ENCODE measurements around the gene PPARG.
"Not testable (repeated sequence)": the region's sequence is repeated elsewhere in the genome, so short reads cannot be mapped to it uniquely, and the experiment has no call there.

PPARG gene

DNA sequence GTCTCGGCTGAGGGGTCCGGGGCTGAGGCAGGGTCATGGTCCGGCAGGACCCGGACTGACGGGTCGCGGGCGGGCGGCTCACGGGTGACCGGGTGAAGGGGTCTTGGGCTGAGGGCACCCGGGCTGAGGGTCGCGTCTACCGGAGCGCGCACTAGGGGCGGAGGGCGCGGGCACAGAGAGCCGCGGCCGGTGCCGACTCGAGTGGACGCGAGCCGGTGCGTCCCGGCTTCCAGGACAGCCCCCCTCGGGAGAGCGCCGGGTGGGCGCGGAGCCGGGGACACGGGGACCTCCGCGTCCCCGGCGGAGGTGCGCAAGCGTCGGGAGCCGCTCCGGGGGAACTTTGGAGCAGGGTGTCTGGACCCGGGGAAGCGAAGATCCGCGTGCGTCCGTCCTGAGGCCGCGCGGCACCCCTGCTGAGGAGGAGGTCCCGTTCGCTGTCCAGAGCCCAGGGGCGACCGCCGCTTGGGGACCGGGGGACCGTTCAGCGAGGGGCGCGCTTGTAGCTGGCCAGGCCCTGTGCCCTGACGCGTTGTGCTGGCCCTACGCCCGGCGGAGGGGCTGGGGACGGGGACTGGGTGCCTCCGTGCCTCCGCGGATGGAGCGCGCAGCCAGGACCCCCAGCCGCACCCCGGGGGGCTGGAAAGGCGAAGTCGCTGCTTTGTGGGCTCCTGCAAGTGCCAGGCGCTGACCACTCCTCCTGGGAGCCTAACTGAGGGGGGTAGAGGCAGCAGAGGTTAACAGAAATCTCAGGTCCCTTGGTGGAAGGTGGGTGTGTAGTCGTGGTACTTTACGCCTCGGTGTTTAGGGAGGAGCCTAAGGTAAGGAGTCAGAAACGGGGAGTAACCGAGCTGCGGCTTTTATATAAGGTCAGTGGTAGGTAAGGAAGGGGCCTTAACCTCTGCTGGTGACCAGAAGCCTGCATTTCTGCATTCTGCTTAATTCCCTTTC lies at the start of gene PPARG:
Gene PPARG, plus strand, starts transcription at position 889 of the 948 bp plus-strand sequence. CDS start 90,642 bp downstream, outside the sequence.
- no peak for DNase-seq (ENCODE audit: low read depth, low spot score)

DNA sequence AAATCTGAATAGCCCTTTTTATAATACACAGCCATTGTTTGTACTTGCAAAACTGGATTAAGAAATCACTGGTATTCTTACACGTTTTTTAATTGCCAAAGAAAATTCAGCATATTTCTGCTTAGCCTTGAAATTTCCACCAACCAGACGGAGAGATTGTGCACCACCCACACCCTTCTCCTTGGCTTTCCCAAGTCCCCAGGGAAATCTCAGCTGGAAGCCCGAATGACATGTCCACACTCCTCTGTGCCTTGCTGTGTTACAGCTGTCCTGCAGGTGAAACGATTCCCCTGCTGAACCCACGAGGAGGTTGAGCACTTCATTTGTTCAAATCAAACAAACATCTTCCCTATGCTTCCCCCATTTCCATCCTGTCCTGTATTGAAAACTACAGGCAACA lies 49.6 kb upstream of the PPARG start:
- DNase-seq (ENCODE audit: low read depth, low spot score): no peak

DNA sequence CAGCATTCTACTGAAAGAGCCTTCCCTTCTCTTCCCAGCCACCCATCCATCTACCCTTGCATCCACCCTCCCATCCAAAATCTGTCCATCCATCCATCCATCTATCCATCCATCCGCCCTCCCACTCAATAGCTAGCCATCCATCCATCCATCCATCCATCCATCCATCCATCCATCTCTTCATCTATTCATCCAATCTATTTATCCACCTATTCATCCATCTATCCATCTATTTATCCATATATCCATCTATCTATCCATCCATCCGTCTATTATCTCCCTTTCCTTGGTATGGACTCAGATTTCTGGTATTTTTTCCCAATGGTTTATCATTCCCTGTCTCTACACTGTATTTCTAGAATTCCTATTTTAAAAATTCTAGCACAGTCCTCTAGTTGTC lies 46.1 kb upstream of the PPARG start:
- no peak for DNase-seq (ENCODE audit: low read depth, low spot score)

DNA sequence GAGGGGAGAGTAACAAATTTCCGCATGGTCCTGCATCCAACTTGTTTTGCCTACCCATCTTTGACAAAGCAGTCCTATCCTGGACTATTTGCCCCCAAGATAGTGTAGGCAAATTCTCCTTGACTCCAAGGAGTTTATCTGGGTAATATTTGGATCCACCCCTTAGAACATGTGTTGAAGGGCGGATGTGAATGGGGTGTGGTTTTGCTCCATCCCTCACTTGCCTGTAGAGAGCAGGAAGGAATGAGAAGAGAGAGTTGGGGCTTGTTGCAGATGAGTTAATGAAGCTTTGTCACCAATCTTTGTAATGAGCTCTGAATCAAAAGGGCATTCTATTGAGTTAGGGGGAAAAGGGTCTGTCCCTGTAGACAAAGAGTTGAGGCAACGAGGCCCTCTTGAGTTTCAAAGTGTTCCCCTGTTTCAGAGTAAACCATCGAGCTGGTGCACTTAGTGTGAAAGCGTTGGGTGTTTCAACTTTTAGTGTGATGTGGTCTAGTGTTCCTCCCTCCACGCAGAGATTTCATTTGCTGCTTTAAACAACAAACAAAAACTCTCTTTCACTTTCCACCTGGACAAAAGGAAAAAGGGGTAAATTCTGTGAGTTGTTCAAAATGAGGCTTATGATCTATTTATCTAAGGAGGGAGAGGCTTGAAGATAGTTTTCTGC lies 42.2 kb upstream of the PPARG start:
- no peak for DNase-seq (ENCODE audit: low read depth, low spot score)

DNA sequence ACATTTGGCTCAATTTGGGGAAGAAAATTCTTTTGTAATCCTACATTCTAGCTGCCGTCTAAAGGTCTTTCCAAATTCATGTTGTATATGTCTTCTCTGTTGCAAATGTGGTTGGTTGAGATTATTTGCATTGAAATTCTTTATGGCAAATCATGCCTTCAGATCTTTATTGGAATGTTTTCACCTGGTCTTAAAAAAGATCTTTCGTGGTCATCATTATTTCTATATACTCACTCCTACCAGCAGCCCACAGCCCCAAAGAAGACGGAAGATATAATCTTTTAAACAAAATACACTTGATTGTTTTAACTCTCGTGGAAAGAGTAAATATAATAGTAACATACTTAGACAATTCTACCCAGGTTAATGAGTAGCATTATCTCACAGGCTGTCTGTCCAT lies 41.5 kb upstream of the PPARG start:
- no peak for DNase-seq (ENCODE audit: low read depth, low spot score)

DNA sequence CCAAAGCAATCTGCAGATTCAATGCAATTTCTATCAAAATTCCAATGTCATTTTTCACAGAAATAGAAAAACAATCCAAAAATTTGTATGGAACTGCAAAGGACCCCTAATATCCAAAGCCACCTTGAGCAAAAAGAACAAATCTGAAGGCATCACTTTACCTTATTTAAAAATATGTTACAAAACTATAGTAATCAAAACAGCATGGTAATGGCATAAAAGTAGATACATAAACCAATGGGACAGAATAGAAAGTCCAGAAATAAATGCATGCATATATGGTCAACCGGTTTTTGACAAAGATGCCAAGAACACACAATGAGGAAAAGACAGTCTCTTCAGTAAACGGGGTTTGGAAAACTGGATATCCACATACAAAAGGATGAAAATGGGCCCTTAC lies 39.4 kb upstream of the PPARG start:
- no peak for DNase-seq (ENCODE audit: low read depth, low spot score)

DNA sequence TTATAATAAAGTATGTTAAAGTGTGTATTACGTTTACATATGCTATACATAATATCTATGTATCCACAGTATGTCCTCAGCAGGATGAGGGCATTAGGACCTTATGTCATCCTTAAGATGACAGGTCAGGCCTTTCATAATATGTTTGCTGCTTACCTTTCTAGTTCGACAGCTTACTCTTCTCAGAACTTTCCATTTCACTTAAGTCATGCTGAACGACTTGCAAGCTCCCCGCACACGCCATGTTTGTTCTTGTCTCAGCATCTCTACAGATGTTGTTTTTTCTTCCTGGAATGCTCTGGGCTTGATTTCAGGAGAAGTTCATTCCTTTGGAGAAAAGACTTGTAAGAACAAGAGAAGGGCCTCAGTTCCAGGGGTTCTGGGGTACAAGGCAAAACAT lies 36.0 kb upstream of the PPARG start:
- DNase-seq (ENCODE audit: low read depth, low spot score): no peak

DNA sequence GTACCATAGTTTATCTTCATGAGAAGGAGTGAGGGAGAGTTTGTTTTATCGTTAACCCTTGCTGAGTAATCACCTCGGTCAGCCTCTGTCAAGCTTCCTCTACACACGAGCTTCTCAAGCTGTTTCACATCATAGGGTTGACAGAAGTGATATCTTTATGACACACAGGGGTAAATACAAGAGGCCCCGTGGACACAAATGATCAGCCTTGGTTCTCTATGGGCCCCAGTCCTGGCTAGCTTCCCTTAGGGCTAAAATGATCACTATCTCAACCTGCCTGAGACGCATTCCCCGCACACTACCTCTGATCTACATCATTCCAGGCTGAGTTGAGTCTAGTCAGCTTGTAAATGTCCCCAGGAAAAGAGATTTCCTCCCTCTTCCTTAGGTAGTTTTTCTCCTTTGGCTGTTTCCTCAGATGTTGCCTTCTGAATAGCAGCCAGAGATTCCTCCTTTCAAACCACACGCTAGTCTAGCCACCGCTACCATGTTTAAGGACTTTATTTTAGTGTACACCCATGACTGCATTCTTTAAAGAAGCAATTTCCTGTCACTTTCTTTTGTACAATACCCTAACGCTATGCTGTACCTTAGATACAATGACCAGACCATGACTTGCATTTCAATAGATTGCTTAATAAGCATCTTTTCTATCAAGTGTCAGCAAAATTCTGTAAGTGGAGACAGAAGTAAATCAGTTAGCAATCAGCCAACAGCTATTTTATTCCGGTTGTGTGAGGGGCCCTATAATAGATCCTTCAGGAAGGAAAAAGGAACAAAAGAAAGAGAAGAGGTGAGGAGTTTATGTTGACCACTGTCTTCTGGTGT lies 35.1 kb upstream of the PPARG start:
- DNase-seq (ENCODE audit: low read depth, low spot score): no peak

DNA sequence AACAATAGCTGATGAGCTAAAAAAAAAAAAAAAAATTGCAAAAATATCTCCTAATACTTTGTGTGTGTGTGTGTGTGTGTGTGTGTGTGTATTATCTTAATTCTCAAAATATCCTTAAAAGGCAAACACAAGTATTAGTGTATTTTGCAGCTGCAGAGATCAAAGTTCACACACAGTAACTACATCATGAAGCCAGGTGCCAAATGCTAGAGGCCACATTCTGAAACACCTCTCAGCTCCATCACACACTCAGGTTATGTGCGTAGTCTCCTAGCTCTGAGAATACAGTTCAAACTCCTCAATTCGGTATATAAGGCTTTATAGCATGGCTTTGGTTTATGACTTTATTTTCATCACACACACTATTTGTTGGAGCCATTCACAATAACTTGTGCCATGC lies 33.5 kb upstream of the PPARG start:
- DNase-seq (ENCODE audit: low read depth, low spot score): no peak

DNA sequence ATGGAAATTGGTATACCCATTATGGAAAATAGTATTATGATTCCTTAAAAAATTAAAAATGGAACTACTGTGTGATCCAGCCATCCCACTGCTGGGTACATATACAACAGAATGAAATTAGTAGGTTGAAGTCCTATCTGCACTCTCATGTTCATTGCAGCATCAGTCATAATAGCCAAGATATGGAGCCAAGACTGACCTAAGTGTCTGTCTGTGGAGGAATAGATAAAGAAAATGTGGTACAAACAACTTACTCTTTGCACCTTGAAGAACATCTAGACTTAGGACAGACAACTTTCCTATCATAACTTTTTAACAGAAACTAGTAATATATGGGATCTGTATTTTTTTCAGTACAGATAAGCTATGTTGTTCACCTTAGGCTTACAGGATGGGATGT lies 30.0 kb upstream of the PPARG start:
- no peak for DNase-seq (ENCODE audit: low read depth, low spot score)

DNA sequence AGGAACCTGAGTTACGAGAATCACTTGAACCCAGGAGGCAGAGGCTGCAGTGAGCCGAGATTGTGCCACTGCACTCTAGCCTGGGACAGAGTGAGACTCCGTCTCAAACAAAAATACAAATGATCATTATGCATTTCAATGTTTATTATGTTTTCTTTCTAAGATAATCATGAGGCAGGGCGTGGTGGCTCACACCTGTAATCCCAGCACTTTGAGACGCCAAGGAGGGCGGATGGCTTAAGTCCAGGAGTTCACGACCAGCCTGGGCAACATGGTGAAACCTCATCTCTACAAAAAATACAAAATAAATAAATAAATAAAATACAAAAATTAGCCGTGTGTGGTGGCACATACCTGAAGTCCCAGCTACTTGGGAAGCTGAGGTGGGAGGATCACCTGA lies 26.7 kb upstream of the PPARG start:
- not testable (repeated sequence) for DNase-seq (ENCODE audit: low read depth, low spot score)

DNA sequence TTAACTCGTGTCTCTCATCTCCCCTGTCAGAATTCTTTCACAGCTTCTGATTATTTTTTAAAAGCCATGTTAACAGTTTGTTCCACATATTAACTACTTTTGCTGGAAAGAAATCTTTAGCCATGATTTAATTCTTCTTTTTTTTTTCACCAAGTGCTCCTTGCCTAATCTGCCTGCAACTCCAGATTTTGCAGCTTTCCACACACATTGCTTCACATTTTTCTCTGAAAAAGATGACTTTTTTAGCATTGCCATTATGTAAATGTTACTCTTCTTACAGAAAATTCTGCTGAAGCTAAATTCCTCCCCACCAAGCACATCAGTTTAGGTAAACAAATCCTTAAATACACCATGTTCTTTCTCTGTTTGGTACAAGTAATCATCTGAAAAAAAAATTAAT lies 23.4 kb upstream of the PPARG start:
- DNase-seq (ENCODE audit: low read depth, low spot score): no peak

DNA sequence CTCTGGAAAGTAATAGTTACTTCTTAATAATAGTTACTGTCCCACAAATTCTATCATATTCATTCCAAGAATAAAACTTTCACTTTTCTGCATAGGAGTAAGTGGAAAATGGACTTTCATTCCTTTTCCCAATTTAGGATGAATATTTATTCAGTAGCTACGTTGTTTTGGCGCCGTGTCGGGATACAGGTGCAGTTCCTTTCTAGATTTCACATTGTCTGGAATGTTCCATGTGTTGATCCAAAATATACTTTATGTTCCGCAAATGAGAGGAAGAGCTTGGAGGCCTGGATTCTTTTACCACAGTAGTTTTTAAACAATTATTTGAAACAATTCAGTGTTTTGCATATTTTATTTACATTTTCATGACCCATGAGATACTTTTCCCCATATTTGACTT lies 22.8 kb upstream of the PPARG start:
- DNase-seq (ENCODE audit: low read depth, low spot score): no peak

DNA sequence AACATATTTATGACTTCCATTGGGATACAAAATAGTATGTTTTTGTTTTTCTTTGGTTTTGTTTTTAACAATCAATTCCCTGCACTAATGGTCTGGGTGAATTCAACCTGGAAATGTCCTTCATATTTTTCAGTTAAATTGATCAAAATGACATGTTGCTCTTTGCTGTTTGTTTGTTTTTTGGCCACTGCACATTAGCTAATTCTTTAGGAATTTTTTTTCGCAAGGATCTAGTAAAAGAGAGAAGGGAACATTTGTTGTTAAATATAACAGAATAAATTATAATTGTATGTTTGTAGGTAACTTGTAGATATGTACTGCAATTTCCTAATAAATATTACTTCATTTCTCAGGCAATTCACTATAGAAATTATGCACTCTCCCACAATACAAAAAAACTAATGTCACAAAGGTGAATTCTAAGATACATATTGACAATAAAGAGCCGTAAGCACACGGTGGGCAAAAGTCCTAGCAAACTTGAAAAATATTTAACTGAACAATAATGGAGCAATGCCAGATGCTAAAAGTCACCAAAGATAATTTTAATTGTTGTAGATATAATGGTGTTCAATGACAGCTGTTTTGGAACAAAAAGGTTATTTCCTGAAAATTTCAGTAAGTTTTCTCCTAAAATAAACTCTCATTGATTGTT lies 21.4 kb upstream of the PPARG start:
- no peak for DNase-seq (ENCODE audit: low read depth, low spot score)

DNA sequence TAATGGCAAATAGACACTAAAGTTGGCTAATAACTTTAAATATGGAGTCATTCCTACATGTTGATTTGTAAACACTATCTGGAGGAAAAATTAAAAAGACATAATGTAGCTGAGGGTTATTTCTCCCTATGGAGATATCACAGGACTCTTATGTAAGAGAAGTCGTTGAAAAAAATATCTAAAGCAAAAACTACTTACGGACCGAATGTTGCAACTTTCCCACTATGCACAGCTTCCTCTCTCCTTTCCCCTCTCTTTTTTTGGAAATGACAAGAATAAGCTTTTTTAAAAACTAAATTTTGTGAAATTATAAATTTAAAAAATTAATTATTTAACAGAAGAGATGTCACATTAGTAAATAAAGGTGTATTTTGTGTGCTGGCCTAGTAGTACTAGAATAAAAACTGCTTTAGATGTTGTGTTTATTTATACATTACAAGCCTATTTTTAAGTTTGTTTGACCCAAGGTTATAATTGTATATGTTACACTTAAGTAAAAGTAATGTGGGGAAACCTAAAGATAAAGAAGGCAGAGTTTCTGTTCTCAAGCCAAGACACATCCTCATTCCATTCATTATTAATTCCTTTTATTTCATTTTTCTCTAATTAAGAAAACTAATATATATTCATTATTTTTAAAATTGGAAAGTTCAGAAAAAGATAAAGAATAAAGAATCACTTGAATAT lies 20.7 kb upstream of the PPARG start:
- DNase-seq (ENCODE audit: low read depth, low spot score): no peak

DNA sequence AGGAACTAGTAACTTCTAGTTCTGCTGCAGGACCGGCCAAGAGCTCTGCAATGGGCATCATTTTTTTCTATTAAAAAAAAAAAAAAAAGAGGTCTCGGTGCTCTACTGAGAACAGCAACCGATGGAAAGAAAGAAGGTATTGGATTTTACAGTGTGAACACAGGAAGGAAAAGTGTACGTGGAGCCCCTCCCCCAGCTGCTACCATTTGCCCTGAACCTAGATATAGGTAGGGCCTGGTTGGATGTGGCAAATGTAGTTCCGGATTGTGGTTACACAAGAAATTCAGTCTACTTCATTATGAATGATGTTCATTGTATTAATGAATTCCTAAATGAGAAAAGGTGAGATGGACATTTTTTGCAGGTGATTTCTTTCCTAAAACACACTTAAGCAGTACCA lies 17.9 kb upstream of the PPARG start:
- DNase-seq (ENCODE audit: low read depth, low spot score): no peak

DNA sequence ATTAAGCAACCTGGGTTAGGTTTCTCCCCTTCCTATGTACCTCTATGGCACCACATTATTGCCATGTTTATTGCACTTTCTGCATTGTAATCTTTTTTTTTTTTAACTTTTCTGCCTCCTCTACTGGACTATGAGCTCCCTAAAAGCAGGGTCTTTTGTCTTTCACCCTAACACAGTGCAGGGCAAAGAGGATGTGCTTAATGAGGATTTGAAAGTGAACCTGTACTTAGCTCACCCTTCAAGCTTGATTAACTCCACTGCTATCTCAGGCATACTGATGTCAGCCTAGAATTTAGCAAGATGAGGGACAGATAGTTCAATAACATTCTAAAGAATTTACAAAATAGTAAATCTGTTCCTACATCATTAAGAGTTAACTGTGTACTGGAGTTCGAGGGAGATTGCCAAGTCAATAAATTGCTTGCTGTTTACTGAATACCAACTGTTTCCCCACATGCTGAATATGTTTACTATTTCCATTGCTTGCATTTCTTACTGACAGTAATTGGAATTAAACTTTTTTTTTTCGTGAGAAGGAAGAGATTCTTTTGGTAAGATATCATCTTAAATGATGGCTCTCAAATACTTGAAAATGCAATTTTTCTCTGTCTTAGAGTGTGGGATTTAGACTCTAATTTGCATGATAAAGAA lies 15.7 kb upstream of the PPARG start:
- no peak for DNase-seq (ENCODE audit: low read depth, low spot score)

DNA sequence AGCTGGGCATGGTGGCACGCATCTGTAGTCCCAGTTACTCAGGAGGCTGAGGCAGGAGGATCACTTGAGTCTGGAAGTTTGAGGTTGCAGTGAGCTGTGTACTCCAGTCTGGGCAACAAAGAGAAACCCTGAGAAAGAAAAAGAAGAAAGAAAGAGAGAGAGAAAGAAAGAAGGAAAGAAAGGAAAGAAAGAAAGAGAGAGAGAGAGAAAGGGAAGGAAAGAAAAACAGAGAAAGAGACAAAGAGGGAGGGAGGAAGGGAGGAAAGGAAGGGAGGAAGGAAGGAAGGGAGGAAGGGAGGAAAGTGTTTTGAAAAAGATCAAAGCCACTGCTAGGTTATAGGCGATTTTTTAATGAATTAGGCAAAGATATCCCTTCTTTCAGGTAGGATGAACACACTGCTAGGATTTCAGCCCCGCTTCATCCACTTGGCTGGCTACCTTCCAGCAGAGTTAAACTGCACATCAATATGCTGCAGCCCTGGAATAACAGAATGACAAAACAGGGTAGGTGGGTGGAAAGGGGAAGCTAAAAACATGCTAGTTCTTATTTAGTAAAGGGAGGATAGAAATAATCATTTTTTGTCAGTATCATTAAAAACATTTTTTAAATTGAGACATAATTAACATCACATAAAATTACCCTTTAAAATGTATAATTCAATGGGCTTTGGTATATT lies 12.8 kb upstream of the PPARG start:
- DNase-seq (ENCODE audit: low read depth, low spot score): no peak

DNA sequence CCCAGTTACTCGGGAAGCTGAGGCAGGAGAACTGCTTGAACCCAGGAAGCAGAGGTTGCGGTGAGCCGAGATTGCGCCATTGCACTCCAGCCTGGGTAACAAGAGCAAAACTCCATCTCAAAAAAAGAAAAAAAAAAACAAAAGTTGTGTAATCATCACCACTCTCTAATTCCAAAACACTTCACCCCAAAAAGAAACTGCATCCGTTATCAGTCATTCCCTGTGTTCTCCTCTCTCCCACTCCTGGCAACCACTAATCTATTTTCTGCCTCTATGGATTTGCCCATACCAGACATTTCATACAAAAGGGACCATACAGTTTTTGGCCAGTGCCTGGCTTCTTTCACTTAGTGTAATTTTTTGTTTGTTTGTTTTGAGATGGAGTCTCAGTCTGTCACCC lies 12.0 kb upstream of the PPARG start:
- DNase-seq (ENCODE audit: low read depth, low spot score): not testable (repeated sequence)

DNA sequence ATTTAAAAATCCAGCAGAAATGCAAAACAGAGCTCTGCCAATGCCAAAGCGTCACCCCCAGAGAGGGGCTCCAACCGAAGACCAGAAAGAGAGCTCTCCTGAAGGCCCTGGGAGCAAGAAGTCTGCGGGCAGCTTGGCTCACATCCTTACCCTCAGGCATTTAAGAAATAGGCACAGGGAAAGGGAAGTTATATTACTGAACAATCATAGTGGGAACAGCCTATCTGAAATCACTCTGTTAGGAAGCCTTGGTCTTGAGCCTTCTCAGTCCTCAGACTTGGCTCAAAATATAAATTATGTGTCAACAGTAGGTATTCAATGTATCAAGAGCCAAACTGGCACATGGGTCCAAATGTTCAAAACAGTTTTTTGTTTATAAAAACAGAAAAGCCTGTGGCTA lies 10.3 kb upstream of the PPARG start:
- no peak for DNase-seq (ENCODE audit: low read depth, low spot score)
